IMR-90 (cell line): ENCODE results near the gene PCID2. TPM values are rescaled to one million over a fixed set of nuclear protein-coding genes. Genes with fewer than 3 reads are reported as not detected.

Experiments
- ATAC-seq: fragments of 200-7000 bp; cut with Tn5 transposase; 2 replicates; pipeline ENCODE4 v1.9.1; 2020; ENCODE audit warnings: low read depth, mild to moderate bottlenecking, moderate library complexity
- BruUV-seq: library from RNA; stranded (reverse); fragments of 400-500 nt; replicated peaks from 2 replicates; lab custom pipeline; 2021; lab: Mats Ljungman, UMichigan
- CTCF ChIA-PET: fragments of 300-600 bp; formaldehyde crosslinking; extraction: SDS; loops from one replicate; lab custom pipeline; 2021; ENCODE audit warnings: antibody characterized with exemption; lab: Yijun Ruan, JAX
- POLR2A ChIA-PET: fragments of 300-600 bp; sonication (Branson Sonifier 250); formaldehyde crosslinking; loops from one replicate; lab custom pipeline; 2022; ENCODE audit warnings: antibody characterized with exemption; ENCODE audit not compliant: unreplicated experiment; lab: Charles Lee
- DNase-seq: peaks from one replicate; pipeline ENCODE4 v3.0.0; 2013
- H2AFZ ChIP-seq: replicated peaks from 2 replicates; pipeline ENCODE3; 2013; ENCODE audit warnings: low read length, mild to moderate bottlenecking; ENCODE audit not compliant: poor library complexity
- H2AK5ac ChIP-seq: 2 replicates; pipeline ENCODE4 v1.6.1; 2013; ENCODE audit warnings: low read depth, low read length, inconsistent platforms
- H2AK9ac ChIP-seq: replicated peaks from 2 replicates; pipeline ENCODE3; 2013; ENCODE audit warnings: mild to moderate bottlenecking, low read depth, low read length, moderate library complexity; ENCODE audit not compliant: poor library complexity
- H2BK120ac ChIP-seq: 2 replicates; pipeline ENCODE4 v1.6.1; 2013; ENCODE audit warnings: low read depth, low read length, inconsistent platforms
- H2BK15ac ChIP-seq: 3 replicates; pipeline ENCODE4 v1.6.1; 2013; ENCODE audit warnings: low read depth, low read length, inconsistent platforms
- H2BK20ac ChIP-seq: 2 replicates; pipeline ENCODE4 v1.6.1; 2013; ENCODE audit warnings: low read depth, mild to moderate bottlenecking, inconsistent platforms, low read length, moderate library complexity
- H2BK5ac ChIP-seq: 2 replicates; pipeline ENCODE4 v1.6.1; 2013; ENCODE audit warnings: mild to moderate bottlenecking, low read depth, low read length, inconsistent platforms; ENCODE audit not compliant: poor library complexity, severe bottlenecking
- H3K14ac ChIP-seq: replicated peaks from 2 replicates; pipeline ENCODE4 v1.6.1; 2013; ENCODE audit warnings: low read depth, low read length, inconsistent platforms
- H3K18ac ChIP-seq: 2 replicates; pipeline ENCODE4 v1.6.1; 2013; ENCODE audit warnings: low read depth, low read length, control low read depth
- H3K23ac ChIP-seq: 2 replicates; pipeline ENCODE4 v1.6.1; 2013; ENCODE audit warnings: low read depth, low read length, inconsistent platforms
- H3K27ac ChIP-seq: 2 replicates; pipeline ENCODE4 v1.5.1; 2013; ENCODE audit warnings: mild to moderate bottlenecking, control low read depth, low read length; ENCODE audit not compliant: insufficient read depth
- H3K27me3 ChIP-seq: 2 replicates; pipeline ENCODE4 v1.6.1; 2013; ENCODE audit warnings: low read length; ENCODE audit not compliant: control insufficient read depth, insufficient read depth
- H3K36me3 ChIP-seq: 2 replicates; pipeline ENCODE4 v1.6.1; 2013; ENCODE audit warnings: low read length, mixed read lengths; ENCODE audit not compliant: control insufficient read depth, insufficient read depth
- H3K4ac ChIP-seq: 2 replicates; pipeline ENCODE4 v1.6.1; 2013; ENCODE audit warnings: low read depth, low read length, inconsistent platforms
- H3K4me1 ChIP-seq: 2 replicates; pipeline ENCODE4 v1.6.1; 2013; ENCODE audit warnings: low read length, mixed read lengths; ENCODE audit not compliant: control insufficient read depth, insufficient read depth
- H3K4me2 ChIP-seq: 2 replicates; pipeline ENCODE4 v1.6.1; 2013; ENCODE audit warnings: low read depth, mild to moderate bottlenecking, control low read depth, low read length, moderate library complexity
- H3K4me3 ChIP-seq: 2 replicates; pipeline ENCODE4 v1.5.1; 2013; ENCODE audit warnings: low read depth, mild to moderate bottlenecking, control low read depth, low read length, moderate library complexity; ENCODE audit not compliant: insufficient read depth
- H3K56ac ChIP-seq: 2 replicates; pipeline ENCODE4 v1.6.1; 2013; ENCODE audit warnings: low read length, inconsistent platforms; ENCODE audit not compliant: insufficient read depth; ENCODE audit errors: extremely low read depth
- H3K79me1 ChIP-seq, 2 experiments: 2 replicates each; pipeline ENCODE4 v1.6.1; 2013; ENCODE audit warnings: low read length in 2 of 2, inconsistent platforms in 1 of 2, low read depth in 1 of 2
- H3K9ac ChIP-seq: 2 replicates; pipeline ENCODE4 v1.6.1; 2013; ENCODE audit warnings: low read depth, low read length, control low read depth
- H3K9me1 ChIP-seq: 2 replicates; pipeline ENCODE4 v1.6.1; 2013; ENCODE audit warnings: low read length, inconsistent platforms; ENCODE audit not compliant: insufficient read depth
- H3K9me3 ChIP-seq: 2 replicates; pipeline ENCODE4 v1.6.1; 2013; ENCODE audit warnings: low read length; ENCODE audit not compliant: control insufficient read depth, insufficient read depth
- H4K20me1 ChIP-seq: 2 replicates; pipeline ENCODE4 v1.6.1; 2013; ENCODE audit warnings: low read length, inconsistent platforms; ENCODE audit not compliant: insufficient read depth
- H4K5ac ChIP-seq: 2 replicates; pipeline ENCODE4 v1.6.1; 2013; ENCODE audit warnings: mild to moderate bottlenecking, low read depth, low read length, control low read depth
- H4K8ac ChIP-seq, 2 experiments: 2 replicates each; pipeline ENCODE4 v1.6.1; 2013; ENCODE audit warnings: low read depth in 2 of 2, low read length in 2 of 2, control low read depth in 1 of 2, inconsistent platforms in 1 of 2
- H4K91ac ChIP-seq: 2 replicates; pipeline ENCODE4 v1.6.1; 2013; ENCODE audit warnings: low read depth, low read length, inconsistent platforms; ENCODE audit not compliant: insufficient read depth
- BHLHE40 ChIP-seq: fragments of 150-350 bp; IDR thresholded peaks from 2 replicates; pipeline ENCODE4 v1.6.1; 2016; ENCODE audit warnings: mild to moderate bottlenecking, low read depth, low read length
- CEBPB ChIP-seq: IDR thresholded peaks from 2 replicates; pipeline ENCODE4 v1.6.1; 2012; ENCODE audit warnings: low read depth, low read length, improper control_type of control experiment
- CHD1 ChIP-seq: IDR thresholded peaks from 2 replicates; pipeline ENCODE4 v1.6.1; 2012; ENCODE audit warnings: low read depth, low read length, improper control_type of control experiment
- FOS ChIP-seq: fragments of 150-350 bp; IDR thresholded peaks from 2 replicates; pipeline ENCODE4 v1.6.1; 2016; ENCODE audit warnings: low read depth, low read length
- MAFK ChIP-seq: IDR thresholded peaks from 2 replicates; pipeline ENCODE4 v1.6.1; 2012; ENCODE audit warnings: low read depth, low read length, improper control_type of control experiment
- MAZ ChIP-seq: IDR thresholded peaks from 2 replicates; pipeline ENCODE4 v1.6.1; 2012; ENCODE audit warnings: low read depth, mild to moderate bottlenecking, low read length, improper control_type of control experiment, moderate library complexity, borderline replicate concordance
- MXI1 ChIP-seq: IDR thresholded peaks from 2 replicates; pipeline ENCODE4 v1.6.1; 2012; ENCODE audit warnings: low read depth, mild to moderate bottlenecking, low read length, moderate library complexity, borderline replicate concordance
- NFE2L2 ChIP-seq: fragments of 150-350 bp; IDR thresholded peaks from 2 replicates; pipeline ENCODE4 v1.6.1; 2016; ENCODE audit warnings: low read depth, mild to moderate bottlenecking, low read length
- POLR2A ChIP-seq: IDR thresholded peaks from 2 replicates; pipeline ENCODE4 v1.6.1; 2012; ENCODE audit warnings: mild to moderate bottlenecking, low read depth, low read length
- RAD21 ChIP-seq: IDR thresholded peaks from 2 replicates; pipeline ENCODE4 v1.6.1; 2012; ENCODE audit warnings: low read length, improper control_type of control experiment
- RCOR1 ChIP-seq: IDR thresholded peaks from 2 replicates; pipeline ENCODE4 v1.6.1; 2012; ENCODE audit warnings: mild to moderate bottlenecking, low read length, improper control_type of control experiment; ENCODE audit not compliant: insufficient replicate concordance
- RFX5 ChIP-seq: IDR thresholded peaks from 2 replicates; pipeline ENCODE4 v1.8.0; 2012; ENCODE audit warnings: low read depth, mild to moderate bottlenecking, low read length, moderate library complexity
- SMC3 ChIP-seq: fragments of 150-350 bp; IDR thresholded peaks from 2 replicates; pipeline ENCODE4 v1.6.1; 2016; ENCODE audit warnings: low read depth, mild to moderate bottlenecking, antibody characterized with exemption, low read length, moderate library complexity
- WGBS, 2 experiments: methylation state at CpG; one replicate each; pipeline versions ENCODE4 v1.1.5 to v1.1.7; 2013; ENCODE audit warnings: missing lambda C conversion rate in 2 of 2; ENCODE audit not compliant: insufficient read length in 1 of 2; ENCODE audit errors: extremely low coverage in 2 of 2; 5-methylcytosine and 5-hydroxymethylcytosine counted together
- dilution Hi-C: fragments of 300-500 bp; cut with HindIII; formaldehyde crosslinking; loops from one replicate; pipeline ENCODE4 v1.14.3; 2018; ENCODE audit warnings: low sequenced_read_pairs; ENCODE audit not compliant: unreplicated experiment
- in situ Hi-C: fragments of 300-500 bp; cut with MboI; formaldehyde crosslinking; loops from 3 replicates; pipeline ENCODE4 v1.14.3; 2019; ENCODE audit warnings: low sequenced_read_pairs, inconsistent platforms, mixed read lengths
- intact Hi-C: fragments of 100-400 bp; cut with micrococcal nuclease; formaldehyde crosslinking; loops from 2 replicates; pipeline ENCODE4 v1.10.0; 2022
- polyA plus RNA-seq, 3 experiments: library from polyadenylated mRNA; depleted of rRNA; stranded (reverse); fragments of >200 nt; gene quantifications; 2 replicates each; pipeline ENCODE4 v1.2.3, GENCODE V29; 2012; ENCODE audit warnings: low replicate concordance in 1 of 3
- total RNA-seq: library from RNA; depleted of rRNA; stranded (reverse); fragments of >200 nt; gene quantifications from 2 replicates; pipeline ENCODE4 v1.2.3, GENCODE V29; 2012
- TF ChIP-seq, protein P1 (sequence below): conservative IDR thresholded peaks from 2 replicates; pipeline ENCODE4 v1.5.1; 2012; ENCODE audit warnings: mild to moderate bottlenecking, low read depth, low read length, improper control_type of control experiment
- TF ChIP-seq, protein P2 (sequence below): fragments of 150-350 bp; IDR thresholded peaks from 2 replicates; pipeline ENCODE4 v1.6.1; 2016; ENCODE audit warnings: low read depth, mild to moderate bottlenecking, low read length, moderate library complexity, borderline replicate concordance
- TF ChIP-seq, protein P3 (sequence below): fragments of 150-350 bp; IDR thresholded peaks from 2 replicates; pipeline ENCODE4 v1.6.1; 2017; ENCODE audit warnings: mild to moderate bottlenecking, antibody characterized with exemption, low read length, low read depth

Gene PCID2
- total and polyA plus RNA-seq, 2 of the 4 experiments (the other 2 are of a cell fraction), result 83.5 to 90.9 TPM

DNA sequence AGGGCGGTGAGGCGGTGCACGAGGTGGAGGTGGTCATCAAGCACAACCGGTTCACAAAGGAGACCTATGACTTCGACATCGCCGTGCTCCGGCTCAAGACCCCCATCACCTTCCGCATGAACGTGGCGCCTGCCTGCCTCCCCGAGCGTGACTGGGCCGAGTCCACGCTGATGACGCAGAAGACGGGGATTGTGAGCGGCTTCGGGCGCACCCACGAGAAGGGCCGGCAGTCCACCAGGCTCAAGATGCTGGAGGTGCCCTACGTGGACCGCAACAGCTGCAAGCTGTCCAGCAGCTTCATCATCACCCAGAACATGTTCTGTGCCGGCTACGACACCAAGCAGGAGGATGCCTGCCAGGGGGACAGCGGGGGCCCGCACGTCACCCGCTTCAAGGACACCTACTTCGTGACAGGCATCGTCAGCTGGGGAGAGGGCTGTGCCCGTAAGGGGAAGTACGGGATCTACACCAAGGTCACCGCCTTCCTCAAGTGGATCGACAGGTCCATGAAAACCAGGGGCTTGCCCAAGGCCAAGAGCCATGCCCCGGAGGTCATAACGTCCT is 59.4 kb downstream of the PCID2 start:
- H2BK120ac ChIP-seq, result no peak overlapping the region
- no peak overlapping the region for H2BK15ac ChIP-seq
- no peak overlapping the region for H3K4me2 ChIP-seq
- no peak overlapping the region for H4K91ac ChIP-seq
- no peak overlapping the region for H2AK5ac ChIP-seq
- dilution Hi-C loops, result no loop called here
- no TSS peak for BruUV-seq
- H3K56ac ChIP-seq, result no peak overlapping the region
- no peak for DNase-seq
- no peak overlapping the region for H2AK9ac ChIP-seq
- ChIA-PET POLR2A (no interaction called here), CTCF (no interaction called here)
- no peaks in the 10 kb centered on the region; the same call in 1 of the 2 replicates for H3K9me1 ChIP-seq
- no peaks in the 10 kb centered on the region for H3K79me1 ChIP-seq
- no peak overlapping the region for H3K18ac ChIP-seq
- 0 out of 2 replicates have a peak, but pooled peaks cover 2% of the 10 kb centered on the region for H3K27me3 ChIP-seq
- TF ChIP-seq POLR2A (no peak), FOS (no peak), SMC3 (no peak), NFE2L2 (no peak), RFX5 (no peak), RCOR1 (no peak), MAFK (no peak), MAZ (no peak), MXI1 (no peak), CEBPB (no peak), BHLHE40 (no peak), RAD21 (no peak), CHD1 (no peak)
- TF ChIP-seq, protein P1, sequence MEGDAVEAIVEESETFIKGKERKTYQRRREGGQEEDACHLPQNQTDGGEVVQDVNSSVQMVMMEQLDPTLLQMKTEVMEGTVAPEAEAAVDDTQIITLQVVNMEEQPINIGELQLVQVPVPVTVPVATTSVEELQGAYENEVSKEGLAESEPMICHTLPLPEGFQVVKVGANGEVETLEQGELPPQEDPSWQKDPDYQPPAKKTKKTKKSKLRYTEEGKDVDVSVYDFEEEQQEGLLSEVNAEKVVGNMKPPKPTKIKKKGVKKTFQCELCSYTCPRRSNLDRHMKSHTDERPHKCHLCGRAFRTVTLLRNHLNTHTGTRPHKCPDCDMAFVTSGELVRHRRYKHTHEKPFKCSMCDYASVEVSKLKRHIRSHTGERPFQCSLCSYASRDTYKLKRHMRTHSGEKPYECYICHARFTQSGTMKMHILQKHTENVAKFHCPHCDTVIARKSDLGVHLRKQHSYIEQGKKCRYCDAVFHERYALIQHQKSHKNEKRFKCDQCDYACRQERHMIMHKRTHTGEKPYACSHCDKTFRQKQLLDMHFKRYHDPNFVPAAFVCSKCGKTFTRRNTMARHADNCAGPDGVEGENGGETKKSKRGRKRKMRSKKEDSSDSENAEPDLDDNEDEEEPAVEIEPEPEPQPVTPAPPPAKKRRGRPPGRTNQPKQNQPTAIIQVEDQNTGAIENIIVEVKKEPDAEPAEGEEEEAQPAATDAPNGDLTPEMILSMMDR, result no peak
- TF ChIP-seq, protein P2, sequence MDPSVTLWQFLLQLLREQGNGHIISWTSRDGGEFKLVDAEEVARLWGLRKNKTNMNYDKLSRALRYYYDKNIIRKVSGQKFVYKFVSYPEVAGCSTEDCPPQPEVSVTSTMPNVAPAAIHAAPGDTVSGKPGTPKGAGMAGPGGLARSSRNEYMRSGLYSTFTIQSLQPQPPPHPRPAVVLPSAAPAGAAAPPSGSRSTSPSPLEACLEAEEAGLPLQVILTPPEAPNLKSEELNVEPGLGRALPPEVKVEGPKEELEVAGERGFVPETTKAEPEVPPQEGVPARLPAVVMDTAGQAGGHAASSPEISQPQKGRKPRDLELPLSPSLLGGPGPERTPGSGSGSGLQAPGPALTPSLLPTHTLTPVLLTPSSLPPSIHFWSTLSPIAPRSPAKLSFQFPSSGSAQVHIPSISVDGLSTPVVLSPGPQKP, result no peak
- TF ChIP-seq, protein P3, sequence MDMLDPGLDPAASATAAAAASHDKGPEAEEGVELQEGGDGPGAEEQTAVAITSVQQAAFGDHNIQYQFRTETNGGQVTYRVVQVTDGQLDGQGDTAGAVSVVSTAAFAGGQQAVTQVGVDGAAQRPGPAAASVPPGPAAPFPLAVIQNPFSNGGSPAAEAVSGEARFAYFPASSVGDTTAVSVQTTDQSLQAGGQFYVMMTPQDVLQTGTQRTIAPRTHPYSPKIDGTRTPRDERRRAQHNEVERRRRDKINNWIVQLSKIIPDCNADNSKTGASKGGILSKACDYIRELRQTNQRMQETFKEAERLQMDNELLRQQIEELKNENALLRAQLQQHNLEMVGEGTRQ, result no peak
- no peak for ATAC-seq
- no peak overlapping the region for H3K4me3 ChIP-seq
- H3K27ac ChIP-seq, result no peak overlapping the region
- H3K14ac ChIP-seq, result no peak overlapping the region
- H2BK20ac ChIP-seq, result no peak overlapping the region
- in situ Hi-C loops, result no loop called here
- intact Hi-C loops, result no loop called here
- no peaks in the 10 kb centered on the region for H4K20me1 ChIP-seq
- H2BK5ac ChIP-seq, result no peak overlapping the region
- no peak overlapping the region for H3K9ac ChIP-seq
- no peaks in the 10 kb centered on the region for H3K9me3 ChIP-seq
- H3K36me3 ChIP-seq, result no peaks in the 10 kb centered on the region
- 94% methylated on average over 29 of the region's 38 CpGs; no CpG with 5 or more reads in 1 of the 2 experiments for WGBS, 2 experiments
- H2AFZ ChIP-seq, result no peak overlapping the region
- H3K4ac ChIP-seq, result no peak overlapping the region
- H3K4me1 ChIP-seq, result peaks cover 7% of the 10 kb centered on the region
- no peak overlapping the region for H3K23ac ChIP-seq
- no peak overlapping the region for H4K5ac ChIP-seq
- H4K8ac ChIP-seq, result no peak overlapping the region
